ENCODE data around the gene COL17A1. TPM values are rescaled to one million over a fixed set of nuclear protein-coding genes. Genes with fewer than 3 reads are reported as not detected.
A peak's percentile ranks its signal among the peaks of the same experiment; 100 is the strongest.

Gene COL17A1
- total and polyA plus RNA-seq, 9 donors: 0.08 to 43.8 (median 0.26) TPM

DNA sequence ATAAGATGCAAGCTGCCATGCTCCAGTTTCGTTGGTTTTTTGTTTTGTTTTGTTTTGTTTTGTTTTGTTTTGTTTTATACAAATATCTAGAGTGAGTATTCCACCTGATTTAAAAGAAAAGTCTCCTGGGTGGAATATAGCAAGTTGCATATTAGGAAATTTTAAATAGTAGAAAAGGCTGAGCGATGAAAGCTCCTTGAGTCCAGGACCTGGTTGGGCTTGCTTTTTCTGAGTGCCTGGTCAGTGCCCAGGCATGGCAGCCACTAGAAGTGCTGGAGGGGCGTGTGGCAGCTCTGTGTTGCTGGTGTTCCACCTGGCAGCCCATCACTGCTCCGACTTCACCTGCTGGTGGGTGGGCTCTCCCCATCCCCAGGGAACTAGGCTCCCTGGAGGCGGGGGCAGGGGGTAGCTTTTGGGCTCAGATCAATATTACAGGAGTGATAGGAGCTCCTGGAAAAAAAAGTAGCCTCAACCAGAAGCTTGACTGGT is 8.0 kb downstream of the COL17A1 start:
- peaks cover 3% of the 10 kb centered on the region for H3K27me3 ChIP-seq (ENCODE audit: control insufficient read depth, insufficient read depth, low read length)
- H3K9me3 ChIP-seq (replicated peaks; ENCODE audit: control insufficient read depth, low read depth, low read length): no peaks in the 10 kb centered on the region
- H3K4me3 ChIP-seq (ENCODE audit: low read length): no peak overlapping the region
- WGBS (ENCODE audit: insufficient coverage): 83% methylated on average over 2 of the region's 5 CpGs
- no peak overlapping the region for H3K27ac ChIP-seq (ENCODE audit: low read length)
- H3K4me1 ChIP-seq (ENCODE audit: control insufficient read depth, insufficient read depth, low read length): peaks cover 5% of the 10 kb centered on the region
- no peak for DNase-seq
- H3K36me3 ChIP-seq (ENCODE audit: control insufficient read depth, insufficient read depth, low read length): no peaks in the 10 kb centered on the region

DNA sequence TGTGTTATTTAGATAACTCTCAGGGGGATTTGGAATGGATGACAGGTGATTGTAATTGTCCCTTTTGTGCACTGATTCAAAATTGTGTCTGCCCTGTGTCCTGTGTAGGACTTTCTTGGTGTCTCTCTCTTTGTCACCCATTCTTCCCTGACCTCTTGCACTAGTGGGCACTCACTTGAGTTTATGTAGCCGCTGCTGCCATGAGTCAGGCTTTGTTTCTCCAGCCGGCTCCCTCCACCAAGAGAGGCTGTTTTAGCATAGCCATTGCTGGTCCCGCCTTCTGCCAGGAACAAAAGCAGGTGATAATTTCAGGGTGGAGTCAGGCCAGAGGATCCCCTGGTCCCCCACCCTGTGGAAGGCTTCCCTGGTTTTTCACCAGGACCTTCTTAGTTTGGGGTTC is 8.4 kb downstream of the COL17A1 start:
- H3K27ac ChIP-seq (ENCODE audit: low read length): no peak overlapping the region
- peaks cover 5% of the 10 kb centered on the region for H3K4me1 ChIP-seq (ENCODE audit: control insufficient read depth, insufficient read depth, low read length)
- H3K4me3 ChIP-seq (ENCODE audit: low read length): no peak overlapping the region
- no peaks in the 10 kb centered on the region for H3K9me3 ChIP-seq (replicated peaks; ENCODE audit: control insufficient read depth, low read depth, low read length)
- no peak for DNase-seq
- H3K36me3 ChIP-seq (ENCODE audit: control insufficient read depth, insufficient read depth, low read length): no peaks in the 10 kb centered on the region
- H3K27me3 ChIP-seq (ENCODE audit: control insufficient read depth, insufficient read depth, low read length): peaks cover 3% of the 10 kb centered on the region
- 20% methylated on average over 2 of the region's 3 CpGs for WGBS (ENCODE audit: insufficient coverage)

DNA sequence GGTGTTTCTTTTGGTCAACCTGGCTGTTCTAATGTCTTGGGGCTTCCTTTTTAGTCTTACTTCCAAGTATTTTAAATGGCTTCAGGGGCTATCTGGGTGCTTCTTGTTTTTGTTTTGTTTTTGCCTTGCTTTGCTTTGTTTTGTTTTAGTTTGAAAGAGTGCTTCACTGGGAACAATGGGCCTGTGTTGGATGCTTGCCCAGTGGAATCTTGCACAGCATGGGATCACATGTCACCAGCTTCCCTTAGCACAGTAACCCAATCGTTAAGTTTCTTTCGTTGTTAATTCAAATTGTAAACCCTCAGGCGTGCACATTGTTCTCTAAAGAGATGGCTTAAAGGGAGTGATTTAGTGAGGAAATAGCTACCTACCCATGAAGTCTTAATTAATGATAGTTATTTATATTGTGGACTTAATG is 8.9 kb downstream of the COL17A1 start:
- Histone ChIP-seq H3K27me3 (ENCODE audit: control insufficient read depth, insufficient read depth, low read length) (peaks cover 3% of the 10 kb centered on the region), H3K4me1 (ENCODE audit: control insufficient read depth, insufficient read depth, low read length) (peaks cover 5% of the 10 kb centered on the region), H3K36me3 (ENCODE audit: control insufficient read depth, insufficient read depth, low read length) (no peaks in the 10 kb centered on the region), H3K9me3 (replicated peaks; ENCODE audit: control insufficient read depth, low read depth, low read length) (no peaks in the 10 kb centered on the region), H3K27ac (ENCODE audit: low read length) (peak overlapping the region; percentile 43), H3K4me3 (ENCODE audit: low read length) (no peak overlapping the region)
- WGBS (ENCODE audit: insufficient coverage): no CpG with 5 or more reads among the region's 3 CpGs
- peak; percentile 72 for DNase-seq

- H3K4me3 ChIP-seq (ENCODE audit: low read length): no peak overlapping the region
- H3K27me3 ChIP-seq (ENCODE audit: control insufficient read depth, insufficient read depth, low read length): peaks cover 3% of the 10 kb centered on the region
- 82% methylated on average over 5 of the region's 6 CpGs for WGBS (ENCODE audit: insufficient coverage)
- H3K27ac ChIP-seq (ENCODE audit: low read length): no peak overlapping the region
- no peaks in the 10 kb centered on the region for H3K9me3 ChIP-seq (replicated peaks; ENCODE audit: control insufficient read depth, low read depth, low read length)
- DNase-seq: no peak
- H3K36me3 ChIP-seq (ENCODE audit: control insufficient read depth, insufficient read depth, low read length): no peaks in the 10 kb centered on the region
- H3K4me1 ChIP-seq (ENCODE audit: control insufficient read depth, insufficient read depth, low read length): peaks cover 5% of the 10 kb centered on the region
These were observed 11.2 kb downstream of the COL17A1 start for GRCh38 chr10:104074505-104074904.

GRCh38 chr10:104072786-104073185 is 12.9 kb downstream of the COL17A1 start:
- no peaks in the 10 kb centered on the region for H3K9me3 ChIP-seq (replicated peaks; ENCODE audit: control insufficient read depth, low read depth, low read length)
- no peaks in the 10 kb centered on the region for H3K36me3 ChIP-seq (ENCODE audit: control insufficient read depth, insufficient read depth, low read length)
- peaks cover 2% of the 10 kb centered on the region for H3K27me3 ChIP-seq (ENCODE audit: control insufficient read depth, insufficient read depth, low read length)
- H3K27ac ChIP-seq (ENCODE audit: low read length): no peak overlapping the region
- H3K4me1 ChIP-seq (ENCODE audit: control insufficient read depth, insufficient read depth, low read length): peaks cover 5% of the 10 kb centered on the region
- no peak for DNase-seq
- no peak overlapping the region for H3K4me3 ChIP-seq (ENCODE audit: low read length)
- WGBS (ENCODE audit: insufficient coverage): 50% methylated on average over 4 of the region's 5 CpGs

GRCh38 chr10:104069613-104070012 is 16.1 kb downstream of the COL17A1 start:
- Histone ChIP-seq H3K27me3 (ENCODE audit: control insufficient read depth, insufficient read depth, low read length) (peaks cover 4% of the 10 kb centered on the region), H3K4me3 (ENCODE audit: low read length) (no peak overlapping the region), H3K4me1 (ENCODE audit: control insufficient read depth, insufficient read depth, low read length) (no peaks in the 10 kb centered on the region), H3K9me3 (replicated peaks; ENCODE audit: control insufficient read depth, low read depth, low read length) (no peaks in the 10 kb centered on the region), H3K36me3 (ENCODE audit: control insufficient read depth, insufficient read depth, low read length) (no peaks in the 10 kb centered on the region), H3K27ac (ENCODE audit: low read length) (no peak overlapping the region)
- WGBS (ENCODE audit: insufficient coverage): no CpG with 5 or more reads among the region's 6 CpGs
- DNase-seq: no peak

GRCh38 chr10:104067525-104067924 is 18.2 kb downstream of the COL17A1 start:
- no peak overlapping the region for H3K27ac ChIP-seq (ENCODE audit: low read length)
- no peak overlapping the region for H3K4me3 ChIP-seq (ENCODE audit: low read length)
- H3K36me3 ChIP-seq (ENCODE audit: control insufficient read depth, insufficient read depth, low read length): no peaks in the 10 kb centered on the region
- no peak for DNase-seq
- no peaks in the 10 kb centered on the region for H3K4me1 ChIP-seq (ENCODE audit: control insufficient read depth, insufficient read depth, low read length)
- peaks cover 4% of the 10 kb centered on the region for H3K27me3 ChIP-seq (ENCODE audit: control insufficient read depth, insufficient read depth, low read length)
- H3K9me3 ChIP-seq (replicated peaks; ENCODE audit: control insufficient read depth, low read depth, low read length): no peaks in the 10 kb centered on the region
- 32% methylated on average over 12 of the region's 12 CpGs for WGBS (ENCODE audit: insufficient coverage)

DNA sequence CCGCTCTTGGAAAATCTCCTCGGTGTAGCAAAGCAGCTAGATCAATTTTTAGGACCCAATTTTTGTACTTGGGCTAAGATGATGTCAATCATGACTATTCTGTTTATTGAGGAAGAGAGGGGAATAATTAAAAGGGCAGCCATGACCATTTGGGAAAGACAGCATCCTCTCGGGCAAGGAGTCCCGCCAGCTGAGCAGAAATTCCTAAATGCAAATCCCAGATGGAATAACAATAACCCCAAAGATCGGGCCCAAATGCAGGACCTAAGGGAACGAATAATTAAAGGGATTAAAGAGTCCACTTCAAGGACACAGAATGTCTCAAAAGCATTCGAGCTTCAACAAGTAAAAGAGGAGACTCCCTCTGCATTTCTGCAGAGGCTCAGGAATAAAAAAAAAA is 18.7 kb downstream of the COL17A1 start:
- no peaks in the 10 kb centered on the region for H3K9me3 ChIP-seq (replicated peaks; ENCODE audit: control insufficient read depth, low read depth, low read length)
- 64% methylated on average over 2 of the region's 7 CpGs for WGBS (ENCODE audit: insufficient coverage)
- DNase-seq: no peak
- H3K4me1 ChIP-seq (ENCODE audit: control insufficient read depth, insufficient read depth, low read length): no peaks in the 10 kb centered on the region
- no peak overlapping the region for H3K27ac ChIP-seq (ENCODE audit: low read length)
- H3K27me3 ChIP-seq (ENCODE audit: control insufficient read depth, insufficient read depth, low read length): peaks cover 4% of the 10 kb centered on the region
- H3K4me3 ChIP-seq (ENCODE audit: low read length): no peak overlapping the region
- no peaks in the 10 kb centered on the region for H3K36me3 ChIP-seq (ENCODE audit: control insufficient read depth, insufficient read depth, low read length)

- H3K4me3 ChIP-seq (ENCODE audit: low read length): no peak overlapping the region
- no CpG with 5 or more reads among the region's 1 CpG for WGBS (ENCODE audit: insufficient coverage)
- no peaks in the 10 kb centered on the region for H3K9me3 ChIP-seq (replicated peaks; ENCODE audit: control insufficient read depth, low read depth, low read length)
- no peaks in the 10 kb centered on the region for H3K4me1 ChIP-seq (ENCODE audit: control insufficient read depth, insufficient read depth, low read length)
- DNase-seq: no peak
- H3K36me3 ChIP-seq (ENCODE audit: control insufficient read depth, insufficient read depth, low read length): no peaks in the 10 kb centered on the region
- H3K27ac ChIP-seq (ENCODE audit: low read length): no peak overlapping the region
- peaks cover 4% of the 10 kb centered on the region for H3K27me3 ChIP-seq (ENCODE audit: control insufficient read depth, insufficient read depth, low read length)
These were observed 19.9 kb downstream of the COL17A1 start for GRCh38 chr10:104065748-104066147.

DNA sequence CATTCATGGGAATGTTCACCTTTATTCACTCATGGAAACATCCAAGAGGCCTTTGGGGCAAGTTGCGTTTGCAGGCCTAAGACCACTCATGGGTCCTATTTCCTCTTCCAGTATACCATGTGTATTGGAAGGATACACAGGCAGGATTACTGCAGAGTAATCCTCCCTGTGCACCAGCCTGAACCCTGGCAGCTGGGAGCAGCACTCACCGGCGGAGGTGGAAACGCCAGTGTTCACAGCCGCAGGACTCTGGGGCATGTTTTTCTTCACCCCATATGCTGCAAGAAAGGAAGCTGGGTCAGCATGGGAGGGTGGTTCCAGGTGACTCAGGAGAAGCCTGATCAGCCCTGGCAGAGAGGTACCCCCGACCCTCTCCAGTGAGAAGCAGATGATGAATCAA is 24.5 kb downstream of the COL17A1 start:
- Histone ChIP-seq H3K9me3 (replicated peaks; ENCODE audit: control insufficient read depth, low read depth, low read length) (no peaks in the 10 kb centered on the region), H3K4me3 (ENCODE audit: low read length) (no peak overlapping the region), H3K27ac (ENCODE audit: low read length) (no peak overlapping the region), H3K36me3 (ENCODE audit: control insufficient read depth, insufficient read depth, low read length) (no peaks in the 10 kb centered on the region), H3K4me1 (ENCODE audit: control insufficient read depth, insufficient read depth, low read length) (no peaks in the 10 kb centered on the region), H3K27me3 (ENCODE audit: control insufficient read depth, insufficient read depth, low read length) (no peaks in the 10 kb centered on the region)
- no peak for DNase-seq
- 90% methylated on average over 2 of the region's 6 CpGs for WGBS (ENCODE audit: insufficient coverage)

- no peaks in the 10 kb centered on the region for H3K36me3 ChIP-seq (ENCODE audit: control insufficient read depth, insufficient read depth, low read length)
- 50% methylated on average over 1 of the region's 4 CpGs for WGBS (ENCODE audit: insufficient coverage)
- no peak overlapping the region for H3K27ac ChIP-seq (ENCODE audit: low read length)
- H3K4me3 ChIP-seq (ENCODE audit: low read length): no peak overlapping the region
- no peaks in the 10 kb centered on the region for H3K9me3 ChIP-seq (replicated peaks; ENCODE audit: control insufficient read depth, low read depth, low read length)
- H3K4me1 ChIP-seq (ENCODE audit: control insufficient read depth, insufficient read depth, low read length): no peaks in the 10 kb centered on the region
- no peaks in the 10 kb centered on the region for H3K27me3 ChIP-seq (ENCODE audit: control insufficient read depth, insufficient read depth, low read length)
- DNase-seq: no peak
These were observed 26.3 kb downstream of the COL17A1 start for GRCh38 chr10:104059364-104059763.

All from muscle of leg (tissue), 11 donors.